ENCODE results near the gene CFAP46. TPM values are rescaled to one million over a fixed set of nuclear protein-coding genes. Genes with fewer than 3 reads are reported as not detected.

The CFAP46 gene
- total and polyA plus RNA-seq, 2 experiments from 2014 or later: 3.1 to 5.4 TPM

GRCh38 chr10:132974249-132974796 lies 32.0 kb upstream of the CFAP46 start (continued):
- no peak for TF ChIP-seq ZNF462 (CRISPR knock-in tag; IDR thresholded peaks at IDR 0.05)
- TF ChIP-seq JUNB (IDR thresholded peaks at IDR 0.05; ENCODE audit: unreplicated experiment): no peak
- TF ChIP-seq, protein P1, sequence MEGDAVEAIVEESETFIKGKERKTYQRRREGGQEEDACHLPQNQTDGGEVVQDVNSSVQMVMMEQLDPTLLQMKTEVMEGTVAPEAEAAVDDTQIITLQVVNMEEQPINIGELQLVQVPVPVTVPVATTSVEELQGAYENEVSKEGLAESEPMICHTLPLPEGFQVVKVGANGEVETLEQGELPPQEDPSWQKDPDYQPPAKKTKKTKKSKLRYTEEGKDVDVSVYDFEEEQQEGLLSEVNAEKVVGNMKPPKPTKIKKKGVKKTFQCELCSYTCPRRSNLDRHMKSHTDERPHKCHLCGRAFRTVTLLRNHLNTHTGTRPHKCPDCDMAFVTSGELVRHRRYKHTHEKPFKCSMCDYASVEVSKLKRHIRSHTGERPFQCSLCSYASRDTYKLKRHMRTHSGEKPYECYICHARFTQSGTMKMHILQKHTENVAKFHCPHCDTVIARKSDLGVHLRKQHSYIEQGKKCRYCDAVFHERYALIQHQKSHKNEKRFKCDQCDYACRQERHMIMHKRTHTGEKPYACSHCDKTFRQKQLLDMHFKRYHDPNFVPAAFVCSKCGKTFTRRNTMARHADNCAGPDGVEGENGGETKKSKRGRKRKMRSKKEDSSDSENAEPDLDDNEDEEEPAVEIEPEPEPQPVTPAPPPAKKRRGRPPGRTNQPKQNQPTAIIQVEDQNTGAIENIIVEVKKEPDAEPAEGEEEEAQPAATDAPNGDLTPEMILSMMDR (conservative IDR thresholded peaks at IDR 0.05; ENCODE audit: low read depth in 2 of 2): no peak
- no peak for TF ChIP-seq EZH2 (IDR thresholded peaks at IDR 0.05; ENCODE audit: low read depth, unreplicated experiment)
- no peak for TF ChIP-seq POLR2AphosphoS5 (IDR thresholded peaks at IDR 0.05; ENCODE audit: low read depth)

GRCh38 chr10:132973903-132974241 lies 31.5 kb upstream of the CFAP46 start:
- Mint-ChIP-seq H3K36me3 (ENCODE audit: low read depth) (no peaks in the 10 kb centered on the region), H3K4me3 (no peak overlapping the region), H3K4me1 (peaks cover 17% of the 10 kb centered on the region), H3K9me3 (no peaks in the 10 kb centered on the region), H3K27ac (no peak overlapping the region), H3K27me3 (ENCODE audit: insufficient read depth, low read depth, poor library complexity) (peaks cover 15% of the 10 kb centered on the region)
- TF ChIP-seq, protein P1 (conservative IDR thresholded peaks at IDR 0.05; ENCODE audit: low read depth in 2 of 2): no peak
- no peak for TF ChIP-seq CREB1 (CRISPR knock-in tag; IDR thresholded peaks at IDR 0.05; ENCODE audit: low read depth)
- H2AFZ ChIP-seq: no peak overlapping the region
- DNase-seq (ENCODE audit: low spot score) (no peak), ATAC-seq (no peak)
- no peaks in the 10 kb centered on the region for H3K27me3 ChIP-seq (ENCODE audit: insufficient read depth)
- H3K4me3 ChIP-seq: no peak overlapping the region
- H3F3A ChIP-seq (replicated peaks; ENCODE audit: low read depth): no peaks in the 10 kb centered on the region
- H3K36me3 ChIP-seq (ENCODE audit: insufficient read depth): no peaks in the 10 kb centered on the region
- peaks cover 7% of the 10 kb centered on the region for H3K4me1 ChIP-seq (ENCODE audit: insufficient read depth)
- H3K79me2 ChIP-seq (replicated peaks; ENCODE audit: insufficient read depth): no peaks in the 10 kb centered on the region
- no peak overlapping the region for H3K27ac ChIP-seq (ENCODE audit: low read depth)
- H3K9me2 ChIP-seq (ENCODE audit: insufficient read depth): no peaks in the 10 kb centered on the region
- no peak overlapping the region for H3K4me2 ChIP-seq
- H4K20me1 ChIP-seq (replicated peaks; ENCODE audit: insufficient read depth): no peaks in the 10 kb centered on the region
